ENCODE data around the gene ADD2.

DNA sequence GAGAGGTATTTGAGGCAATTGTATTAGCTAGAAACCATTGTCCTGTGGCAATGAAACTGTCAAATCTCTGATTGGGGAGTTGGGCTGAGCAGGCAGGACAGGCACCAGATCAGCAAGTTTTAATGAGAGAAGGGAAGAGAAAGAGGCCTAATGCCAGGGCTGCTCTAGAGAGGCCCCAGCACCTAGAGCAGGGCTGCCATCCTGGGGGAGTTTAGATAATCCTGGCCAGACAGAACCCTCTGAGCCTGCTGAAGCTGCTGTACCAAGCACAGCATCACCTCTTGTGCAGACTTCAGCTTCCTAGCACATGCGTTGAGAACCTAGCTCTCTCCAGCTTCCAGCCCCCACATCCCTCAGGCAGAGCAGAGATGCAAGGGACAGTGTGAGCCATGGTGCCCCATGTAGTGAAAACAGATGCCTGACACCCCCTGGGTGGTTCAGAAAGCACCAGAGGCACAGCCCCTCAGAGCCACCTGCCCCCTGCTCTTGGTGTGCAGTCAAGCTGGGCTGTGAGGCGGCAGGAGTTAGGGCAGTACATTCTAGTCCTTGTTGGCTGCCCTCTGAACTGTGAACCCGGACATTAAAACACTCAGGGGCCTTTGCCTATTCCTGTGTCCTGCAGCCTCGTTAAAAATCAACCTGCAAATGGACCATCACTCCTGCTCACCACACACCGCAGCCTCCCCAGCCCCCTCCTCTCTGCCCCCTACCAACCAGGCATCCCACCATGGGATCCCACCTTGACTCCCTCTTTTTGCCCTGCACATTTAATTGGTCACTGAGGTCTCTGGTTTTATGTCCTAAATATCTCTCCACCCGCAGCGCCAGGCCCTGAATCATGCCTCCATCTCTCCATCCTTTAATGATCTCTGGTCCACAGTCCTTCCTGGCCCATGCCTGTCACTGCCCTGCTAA is 52.7 kb downstream of the ADD2 start:
- TF ChIP-seq, protein P1, sequence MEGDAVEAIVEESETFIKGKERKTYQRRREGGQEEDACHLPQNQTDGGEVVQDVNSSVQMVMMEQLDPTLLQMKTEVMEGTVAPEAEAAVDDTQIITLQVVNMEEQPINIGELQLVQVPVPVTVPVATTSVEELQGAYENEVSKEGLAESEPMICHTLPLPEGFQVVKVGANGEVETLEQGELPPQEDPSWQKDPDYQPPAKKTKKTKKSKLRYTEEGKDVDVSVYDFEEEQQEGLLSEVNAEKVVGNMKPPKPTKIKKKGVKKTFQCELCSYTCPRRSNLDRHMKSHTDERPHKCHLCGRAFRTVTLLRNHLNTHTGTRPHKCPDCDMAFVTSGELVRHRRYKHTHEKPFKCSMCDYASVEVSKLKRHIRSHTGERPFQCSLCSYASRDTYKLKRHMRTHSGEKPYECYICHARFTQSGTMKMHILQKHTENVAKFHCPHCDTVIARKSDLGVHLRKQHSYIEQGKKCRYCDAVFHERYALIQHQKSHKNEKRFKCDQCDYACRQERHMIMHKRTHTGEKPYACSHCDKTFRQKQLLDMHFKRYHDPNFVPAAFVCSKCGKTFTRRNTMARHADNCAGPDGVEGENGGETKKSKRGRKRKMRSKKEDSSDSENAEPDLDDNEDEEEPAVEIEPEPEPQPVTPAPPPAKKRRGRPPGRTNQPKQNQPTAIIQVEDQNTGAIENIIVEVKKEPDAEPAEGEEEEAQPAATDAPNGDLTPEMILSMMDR (IDR thresholded peaks at IDR 0.05): no peak
- TF ChIP-seq POLR2A (IDR thresholded peaks at IDR 0.05): no peak
